Measurements from ENCODE around the gene INS. TPM values are rescaled to one million over a fixed set of nuclear protein-coding genes. Genes with fewer than 3 reads are reported as not detected.

INS gene
- polyA plus RNA-seq, 2 of the 4 experiments (the other 2 are of a cell fraction): not detected

DNA sequence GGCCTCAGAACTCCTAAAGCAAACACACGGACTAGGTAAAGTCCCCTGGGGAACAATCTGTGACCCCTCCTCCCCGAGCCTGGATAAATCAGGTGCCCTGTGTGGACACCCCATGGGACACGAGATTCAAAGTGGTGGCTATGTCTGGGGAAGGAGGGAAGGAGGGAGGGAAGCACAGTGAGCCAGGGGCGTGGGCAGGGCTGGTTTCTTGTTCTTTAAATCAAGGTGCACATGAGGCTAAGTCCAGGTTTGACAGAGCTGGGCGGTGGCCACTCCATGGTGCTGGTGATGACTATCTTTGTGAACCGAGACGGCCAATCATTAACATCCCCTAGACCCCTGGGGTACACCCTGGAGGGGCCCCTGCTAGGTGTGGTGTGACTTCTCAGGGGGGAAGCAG, 30.9 kb upstream of the INS start:
- Histone ChIP-seq H3K4me1 (no peaks in the 10 kb centered on the region), H3K4me3 (no peak overlapping the region), H3K27ac (no peak overlapping the region), H3K9me3 (no peaks in the 10 kb centered on the region), H3K4me2 (no peak overlapping the region)
- TF ChIP-seq PHF8 (IDR thresholded peaks at IDR 0.05; ENCODE audit: borderline replicate concordance, low read depth): no peak
- no peak for TF ChIP-seq MYC (IDR thresholded peaks at IDR 0.05; ENCODE audit: borderline replicate concordance, low read length)
- no peak for TF ChIP-seq SREBF2 (IDR thresholded peaks at IDR 0.05)
- TF ChIP-seq FOSL2 (IDR thresholded peaks at IDR 0.05): no peak
- no peak for TF ChIP-seq FOSL2 (CRISPR knock-in tag; IDR thresholded peaks at IDR 0.05)
- no peak for TF ChIP-seq TFCP2L1 (CRISPR knock-in tag; IDR thresholded peaks at IDR 0.05)
- TF ChIP-seq, protein P1, sequence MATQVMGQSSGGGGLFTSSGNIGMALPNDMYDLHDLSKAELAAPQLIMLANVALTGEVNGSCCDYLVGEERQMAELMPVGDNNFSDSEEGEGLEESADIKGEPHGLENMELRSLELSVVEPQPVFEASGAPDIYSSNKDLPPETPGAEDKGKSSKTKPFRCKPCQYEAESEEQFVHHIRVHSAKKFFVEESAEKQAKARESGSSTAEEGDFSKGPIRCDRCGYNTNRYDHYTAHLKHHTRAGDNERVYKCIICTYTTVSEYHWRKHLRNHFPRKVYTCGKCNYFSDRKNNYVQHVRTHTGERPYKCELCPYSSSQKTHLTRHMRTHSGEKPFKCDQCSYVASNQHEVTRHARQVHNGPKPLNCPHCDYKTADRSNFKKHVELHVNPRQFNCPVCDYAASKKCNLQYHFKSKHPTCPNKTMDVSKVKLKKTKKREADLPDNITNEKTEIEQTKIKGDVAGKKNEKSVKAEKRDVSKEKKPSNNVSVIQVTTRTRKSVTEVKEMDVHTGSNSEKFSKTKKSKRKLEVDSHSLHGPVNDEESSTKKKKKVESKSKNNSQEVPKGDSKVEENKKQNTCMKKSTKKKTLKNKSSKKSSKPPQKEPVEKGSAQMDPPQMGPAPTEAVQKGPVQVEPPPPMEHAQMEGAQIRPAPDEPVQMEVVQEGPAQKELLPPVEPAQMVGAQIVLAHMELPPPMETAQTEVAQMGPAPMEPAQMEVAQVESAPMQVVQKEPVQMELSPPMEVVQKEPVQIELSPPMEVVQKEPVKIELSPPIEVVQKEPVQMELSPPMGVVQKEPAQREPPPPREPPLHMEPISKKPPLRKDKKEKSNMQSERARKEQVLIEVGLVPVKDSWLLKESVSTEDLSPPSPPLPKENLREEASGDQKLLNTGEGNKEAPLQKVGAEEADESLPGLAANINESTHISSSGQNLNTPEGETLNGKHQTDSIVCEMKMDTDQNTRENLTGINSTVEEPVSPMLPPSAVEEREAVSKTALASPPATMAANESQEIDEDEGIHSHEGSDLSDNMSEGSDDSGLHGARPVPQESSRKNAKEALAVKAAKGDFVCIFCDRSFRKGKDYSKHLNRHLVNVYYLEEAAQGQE (IDR thresholded peaks at IDR 0.05): no peak
- TF ChIP-seq ESRRA (IDR thresholded peaks at IDR 0.05; ENCODE audit: borderline replicate concordance, low read length): no peak
- no peak for TF ChIP-seq EHF (CRISPR knock-in tag; IDR thresholded peaks at IDR 0.05)
- TF ChIP-seq CBX8 (IDR thresholded peaks at IDR 0.05): no peak
- no peak for TF ChIP-seq ZNF302 (CRISPR knock-in tag; IDR thresholded peaks at IDR 0.05)
- TF ChIP-seq, protein P2, sequence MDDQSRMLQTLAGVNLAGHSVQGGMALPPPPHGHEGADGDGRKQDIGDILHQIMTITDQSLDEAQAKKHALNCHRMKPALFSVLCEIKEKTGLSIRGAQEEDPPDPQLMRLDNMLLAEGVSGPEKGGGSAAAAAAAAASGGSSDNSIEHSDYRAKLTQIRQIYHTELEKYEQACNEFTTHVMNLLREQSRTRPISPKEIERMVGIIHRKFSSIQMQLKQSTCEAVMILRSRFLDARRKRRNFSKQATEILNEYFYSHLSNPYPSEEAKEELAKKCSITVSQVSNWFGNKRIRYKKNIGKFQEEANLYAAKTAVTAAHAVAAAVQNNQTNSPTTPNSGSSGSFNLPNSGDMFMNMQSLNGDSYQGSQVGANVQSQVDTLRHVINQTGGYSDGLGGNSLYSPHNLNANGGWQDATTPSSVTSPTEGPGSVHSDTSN (IDR thresholded peaks at IDR 0.05): no peak
- ATAC-seq (no peak), FAIRE-seq (no peak), DNase-seq (ENCODE audit: low read depth in 1 of 2, low spot score in 1 of 2) (no peak)
- WGBS (ENCODE audit: missing lambda C conversion rate): 47% methylated on average over 7 of the region's 7 CpGs
- ChIA-PET CTCF (interaction anchor here (3.3 to 6.1 kb wide), 7 partner anchors 9 to 230 kb away, joined by 10 to 90 read pairs (median 30); no protein-coding TSS in a partner anchor), POLR2A (no interaction called here)

DNA sequence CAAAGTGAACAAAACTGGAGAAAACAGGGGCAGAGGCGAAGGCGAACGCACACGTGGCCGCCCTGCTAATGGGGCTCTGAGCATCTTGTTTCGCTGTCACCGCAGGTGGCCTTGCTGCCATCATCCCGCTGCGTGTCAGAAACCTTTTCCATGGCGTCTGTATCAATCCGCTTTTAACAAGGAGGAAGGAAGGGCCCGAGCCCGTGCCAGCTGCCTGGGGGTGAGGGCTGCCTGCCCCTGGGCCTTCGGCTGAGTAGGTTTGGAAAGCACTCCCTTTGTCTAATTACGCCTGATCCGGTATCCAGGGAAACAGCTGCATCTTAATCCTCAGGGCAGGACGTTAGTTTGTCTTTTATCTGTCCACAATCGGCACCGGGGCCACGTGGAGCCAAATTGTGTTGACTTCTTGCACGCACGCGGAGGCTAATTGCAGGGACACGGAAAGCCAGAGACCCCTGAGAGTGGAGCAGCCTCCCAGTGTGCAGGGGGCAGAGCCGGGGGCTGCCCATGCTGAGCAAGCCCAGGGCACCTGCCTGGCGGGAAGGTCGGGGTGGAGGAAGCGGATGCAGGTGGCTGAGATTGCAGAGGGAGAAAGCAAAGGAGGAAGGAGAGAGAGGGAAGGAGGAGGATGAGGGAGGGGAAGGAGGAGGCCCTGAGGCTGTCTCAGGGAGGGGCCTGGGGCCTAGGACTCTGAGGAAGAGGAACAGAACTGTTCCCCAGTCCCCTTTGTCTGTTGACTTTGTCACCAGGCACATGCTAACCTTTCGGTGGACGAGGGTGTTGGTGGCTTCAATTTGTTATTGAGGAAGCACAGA, 29.9 kb upstream of the INS start:
- WGBS (ENCODE audit: missing lambda C conversion rate): 70% methylated on average over 30 of the region's 30 CpGs
- no peak overlapping the region for H3K4me3 ChIP-seq
- H3K27ac ChIP-seq: no peak overlapping the region
- TF ChIP-seq FOSL2 (IDR thresholded peaks at IDR 0.05): no peak
- TF ChIP-seq FOSL2 (CRISPR knock-in tag; IDR thresholded peaks at IDR 0.05): no peak
- TF ChIP-seq TFCP2L1 (CRISPR knock-in tag; IDR thresholded peaks at IDR 0.05): no peak
- no peak for TF ChIP-seq HDAC2 (IDR thresholded peaks at IDR 0.05)
- no peak for TF ChIP-seq SREBF2 (IDR thresholded peaks at IDR 0.05)
- ChIA-PET POLR2A (no interaction called here), CTCF (interaction anchor here (1.5 to 6.1 kb wide), 2 partner anchors 108 to 231 kb away, joined by 4 to 90 read pairs; no protein-coding TSS in a partner anchor)
- DNase-seq (ENCODE audit: low read depth in 1 of 2, low spot score in 1 of 2): no peak
- no peaks in the 10 kb centered on the region for H3K4me1 ChIP-seq
- no peak overlapping the region for H3K4me2 ChIP-seq
- no peak for ATAC-seq
- no peaks in the 10 kb centered on the region for H3K9me3 ChIP-seq
- FAIRE-seq: no peak

- no peak for FAIRE-seq
- DNase-seq (ENCODE audit: low read depth in 1 of 2, low spot score in 1 of 2): no peak
- TF ChIP-seq ATOH8 (CRISPR knock-in tag; IDR thresholded peaks at IDR 0.05; ENCODE audit: low read depth) (no peak), HOXB13 (CRISPR knock-in tag; IDR thresholded peaks at IDR 0.05; ENCODE audit: low read depth) (no peak), ZNF302 (CRISPR knock-in tag; IDR thresholded peaks at IDR 0.05) (no peak), JUNB (IDR thresholded peaks at IDR 0.05) (no peak), RFX5 (IDR thresholded peaks at IDR 0.05) (no peak), SREBF2 (IDR thresholded peaks at IDR 0.05) (no peak), HDAC2 (IDR thresholded peaks at IDR 0.05) (no peak)
- ChIA-PET POLR2A (no interaction called here), CTCF (interaction anchor here (1.3 to 6.1 kb wide), 3 partner anchors 109 to 313 kb away, joined by 3 to 90 read pairs (median 4); no protein-coding TSS in a partner anchor)
- Histone ChIP-seq H3K4me2 (no peak overlapping the region), H3K27ac (no peak overlapping the region), H3K4me3 (no peak overlapping the region), H3K4me1 (no peaks in the 10 kb centered on the region), H3K9me3 (no peaks in the 10 kb centered on the region)
- WGBS (ENCODE audit: missing lambda C conversion rate): 67% methylated on average over 25 of the region's 29 CpGs
- no peak for ATAC-seq
These were observed 29.1 kb upstream of the INS start for GRCh38 chr11:2189938-2190656.

All from A549 (cell line).